Sigmoid colon (tissue), 7 donors: Measurements from ENCODE around the gene PRKG1. TPM values are rescaled to one million over a fixed set of nuclear protein-coding genes. Genes with fewer than 3 reads are reported as not detected.

Source experiments
- DNase-seq: peaks from one replicate; pipeline ENCODE4 v3.0.0-alpha.2; 2019
- H3K27ac ChIP-seq, 4 donors: fragments of 200-600 bp; sonication (generic); one replicate each; pipeline ENCODE4 v1.5.1; 2016 to 2019; ENCODE audit warnings: mild to moderate bottlenecking in 1 of 4
- H3K27me3 ChIP-seq, 3 donors: fragments of 200-600 bp; sonication (generic); one replicate each; pipeline ENCODE4 v1.5.1; 2019; ENCODE audit warnings: mild to moderate bottlenecking in 1 of 3
- H3K36me3 ChIP-seq, 4 donors: fragments of 200-600 bp; sonication (generic); one replicate each; pipeline ENCODE4 v1.5.1; 2016 to 2019
- H3K4me1 ChIP-seq, 4 donors: fragments of 200-600 bp; sonication (generic); one replicate each; pipeline ENCODE4 v1.5.1; 2017 to 2019
- H3K4me3 ChIP-seq, 4 donors: fragments of 200-600 bp; sonication (generic); one replicate each; pipeline ENCODE4 v1.5.1; 2017 to 2019; ENCODE audit warnings: mild to moderate bottlenecking in 2 of 4, moderate library complexity in 1 of 4
- H3K9me3 ChIP-seq, 4 donors: fragments of 200-600 bp in 3 of 4; sonication (generic) in 3 of 4; one replicate each; pipeline versions ENCODE4 v1.5.1 to v1.6.1; 2013 to 2019
- EP300 ChIP-seq, 4 donors: sonication (generic); formaldehyde crosslinking; IDR thresholded peaks; one replicate each; pipeline ENCODE4 v1.6.1; 2017; ENCODE audit warnings: antibody characterized with exemption in 4 of 4
- POLR2A ChIP-seq, 2 donors: fragments of 450-650 bp; IDR thresholded peaks; one replicate each; pipeline ENCODE4 v1.6.1; 2016; ENCODE audit warnings: antibody characterized with exemption in 2 of 2, mild to moderate bottlenecking in 2 of 2, moderate library complexity in 2 of 2
- POLR2AphosphoS5 ChIP-seq, 4 donors: sonication (generic); formaldehyde crosslinking; IDR thresholded peaks; one replicate each; pipeline ENCODE4 v1.6.1; 2017; ENCODE audit warnings: antibody characterized with exemption in 4 of 4
- WGBS, 2 donors: extraction: QIAGEN DNeasy Blood & Tissue Kit; methylation state at CpG; one replicate each; pipeline ENCODE4 v1.1.7; 2013; 5-methylcytosine and 5-hydroxymethylcytosine counted together
- intact Hi-C: fragments of 100-400 bp; cut with DNase I; formaldehyde crosslinking; loops from one replicate; pipeline ENCODE4 v1.15.1; 2023
- polyA plus RNA-seq, 3 donors: library from polyadenylated mRNA; stranded (reverse); fragments of 200-250 nt; gene quantifications; one replicate each; pipeline ENCODE4 v1.2.3, GENCODE V29; 2013
- total RNA-seq, 4 donors: library from RNA; depleted of rRNA; stranded (reverse); fragments of >200 nt; gene quantifications; one replicate each; pipeline ENCODE4 v1.1.0, GENCODE V29; 2016
- TF ChIP-seq, protein P1 (sequence below), 4 experiments: fragments of 450-650 bp in 3 of 4; fragments of 200-600 bp in 1 of 4; IDR thresholded peaks; one replicate each; pipeline ENCODE4 v1.5.1; 2016 to 2019; ENCODE audit warnings: antibody characterized with exemption in 4 of 4, mild to moderate bottlenecking in 3 of 4, moderate library complexity in 2 of 4
- donor health status: healthy with polysubstance abuse.
- donor health status: Bipolar disorder and iron deficiency.
- donor health status: healthy.

PRKG1 gene
- total and polyA plus RNA-seq, 7 donors, result 3.7 to 92.9 (median 60.2) TPM

- Histone ChIP-seq H3K4me3 (no peak overlapping the region), H3K36me3 (no peaks in the 10 kb centered on the region), H3K27ac (no peak overlapping the region), H3K27me3 (no peaks in the 10 kb centered on the region), H3K9me3 (no peaks in the 10 kb centered on the region), H3K4me1 (peaks cover 0 to 27% (median 21%) of the 10 kb centered on the region in 4 donors)
- DNase-seq, result no peak
- 93 to 96% methylated on average over 1 of the region's 1 CpG for WGBS, 2 donors
- intact Hi-C loops, result no loop called here
- TF ChIP-seq POLR2AphosphoS5 (IDR thresholded peaks at IDR 0.05), result no peak
- TF ChIP-seq, protein P1, sequence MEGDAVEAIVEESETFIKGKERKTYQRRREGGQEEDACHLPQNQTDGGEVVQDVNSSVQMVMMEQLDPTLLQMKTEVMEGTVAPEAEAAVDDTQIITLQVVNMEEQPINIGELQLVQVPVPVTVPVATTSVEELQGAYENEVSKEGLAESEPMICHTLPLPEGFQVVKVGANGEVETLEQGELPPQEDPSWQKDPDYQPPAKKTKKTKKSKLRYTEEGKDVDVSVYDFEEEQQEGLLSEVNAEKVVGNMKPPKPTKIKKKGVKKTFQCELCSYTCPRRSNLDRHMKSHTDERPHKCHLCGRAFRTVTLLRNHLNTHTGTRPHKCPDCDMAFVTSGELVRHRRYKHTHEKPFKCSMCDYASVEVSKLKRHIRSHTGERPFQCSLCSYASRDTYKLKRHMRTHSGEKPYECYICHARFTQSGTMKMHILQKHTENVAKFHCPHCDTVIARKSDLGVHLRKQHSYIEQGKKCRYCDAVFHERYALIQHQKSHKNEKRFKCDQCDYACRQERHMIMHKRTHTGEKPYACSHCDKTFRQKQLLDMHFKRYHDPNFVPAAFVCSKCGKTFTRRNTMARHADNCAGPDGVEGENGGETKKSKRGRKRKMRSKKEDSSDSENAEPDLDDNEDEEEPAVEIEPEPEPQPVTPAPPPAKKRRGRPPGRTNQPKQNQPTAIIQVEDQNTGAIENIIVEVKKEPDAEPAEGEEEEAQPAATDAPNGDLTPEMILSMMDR (IDR thresholded peaks at IDR 0.05), result no peak
- TF ChIP-seq POLR2A (IDR thresholded peaks at IDR 0.05), result no peak
- no peak for TF ChIP-seq EP300 (IDR thresholded peaks at IDR 0.05)
Measured at GRCh38 chr10:51502124-51502523, 427.8 kb downstream of the PRKG1 start.

DNA sequence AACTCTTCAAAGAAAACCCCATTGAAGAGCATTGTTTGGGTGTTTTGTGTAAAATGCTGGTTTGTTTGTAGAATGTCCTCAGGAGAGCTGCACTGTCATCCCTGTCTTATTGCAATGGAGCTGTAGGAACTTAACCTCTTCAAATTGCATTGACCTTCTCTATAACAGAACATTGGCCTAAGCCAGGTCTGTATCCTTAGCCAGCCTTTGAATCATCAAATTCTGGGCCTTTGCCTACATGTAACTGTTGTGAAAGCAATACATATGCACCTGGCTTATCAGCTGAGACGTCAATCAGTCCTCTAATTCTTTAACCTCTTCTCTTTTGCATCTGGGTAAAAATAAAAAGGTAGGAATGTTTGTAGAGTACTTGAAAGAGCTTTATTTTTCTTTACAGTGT, 429.1 kb downstream of the PRKG1 start:
- H3K4me1 ChIP-seq, result peaks cover 0 to 27% (median 21%) of the 10 kb centered on the region in 4 donors
- no peaks in the 10 kb centered on the region for H3K27me3 ChIP-seq
- intact Hi-C loops, result no loop called here
- H3K36me3 ChIP-seq, result no peaks in the 10 kb centered on the region
- TF ChIP-seq EP300 (IDR thresholded peaks at IDR 0.05), result no peak
- no peak for TF ChIP-seq POLR2AphosphoS5 (IDR thresholded peaks at IDR 0.05)
- H3K27ac ChIP-seq, result no peak overlapping the region
- H3K9me3 ChIP-seq, result no peaks in the 10 kb centered on the region
- H3K4me3 ChIP-seq, result no peak overlapping the region
- 69 to 80% methylated on average over 1 of the region's 1 CpG for WGBS, 2 donors
- DNase-seq, result no peak

GRCh38 chr10:51507476-51507875, 433.2 kb downstream of the PRKG1 start:
- 95% methylated on average over 3 of the region's 3 CpGs for WGBS, 2 donors
- no peaks in the 10 kb centered on the region for H3K9me3 ChIP-seq
- peaks cover 0 to 5% (median under 1%) of the 10 kb centered on the region in 4 donors for H3K4me1 ChIP-seq
- DNase-seq, result no peak
- H3K27me3 ChIP-seq, result no peaks in the 10 kb centered on the region
- intact Hi-C loops, result no loop called here
- no peak overlapping the region for H3K4me3 ChIP-seq
- H3K36me3 ChIP-seq, result no peaks in the 10 kb centered on the region
- TF ChIP-seq EP300 (IDR thresholded peaks at IDR 0.05), result no peak
- TF ChIP-seq POLR2A (IDR thresholded peaks at IDR 0.05), result no peak
- no peak overlapping the region for H3K27ac ChIP-seq

DNA sequence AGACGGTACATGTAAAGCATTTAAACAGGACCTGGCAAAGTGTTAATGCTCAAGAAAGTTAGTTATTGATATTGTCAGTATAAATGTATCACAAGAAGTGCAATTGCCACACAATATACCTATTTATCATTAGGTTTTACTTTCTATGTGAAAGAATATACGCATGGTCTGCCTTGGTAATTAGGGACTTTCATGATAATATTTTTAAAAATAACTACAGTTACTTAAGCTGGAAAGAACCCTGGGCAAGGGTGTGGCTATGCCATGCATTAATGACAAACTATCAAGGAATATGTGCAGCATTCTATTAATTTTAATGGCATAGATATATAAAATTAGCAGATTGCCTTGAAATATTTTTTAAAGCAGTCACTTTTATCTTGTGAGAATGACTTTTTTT, 433.9 kb downstream of the PRKG1 start:
- Histone ChIP-seq H3K36me3 (no peaks in the 10 kb centered on the region), H3K27me3 (no peaks in the 10 kb centered on the region), H3K9me3 (no peaks in the 10 kb centered on the region), H3K4me3 (no peak overlapping the region), H3K4me1 (peaks cover 0 to 4% (median 0%) of the 10 kb centered on the region in 4 donors), H3K27ac (no peak overlapping the region)
- DNase-seq, result no peak
- intact Hi-C loops, result no loop called here
- no peak for TF ChIP-seq POLR2A (IDR thresholded peaks at IDR 0.05)
- TF ChIP-seq, protein P1 (IDR thresholded peaks at IDR 0.05), result no peak
- no peak for TF ChIP-seq POLR2AphosphoS5 (IDR thresholded peaks at IDR 0.05)
- no peak for TF ChIP-seq EP300 (IDR thresholded peaks at IDR 0.05)
- 95 to 96% methylated on average over 2 of the region's 2 CpGs for WGBS, 2 donors

- Histone ChIP-seq H3K27me3 (no peaks in the 10 kb centered on the region), H3K9me3 (no peaks in the 10 kb centered on the region), H3K4me3 (no peak overlapping the region), H3K4me1 (peaks cover 0 to 10% (median 4%) of the 10 kb centered on the region in 4 donors), H3K36me3 (no peaks in the 10 kb centered on the region), H3K27ac (no peak overlapping the region)
- intact Hi-C loops, result no loop called here
- TF ChIP-seq POLR2A (IDR thresholded peaks at IDR 0.05), result no peak
- no peak for TF ChIP-seq POLR2AphosphoS5 (IDR thresholded peaks at IDR 0.05)
- TF ChIP-seq, protein P1 (IDR thresholded peaks at IDR 0.05), result no peak
- TF ChIP-seq EP300 (IDR thresholded peaks at IDR 0.05), result no peak
- WGBS, 2 donors, result 81 to 87% methylated on average over 2 of the region's 2 CpGs
- no peak for DNase-seq
Measured at GRCh38 chr10:51510231-51510630, 435.9 kb downstream of the PRKG1 start.

DNA sequence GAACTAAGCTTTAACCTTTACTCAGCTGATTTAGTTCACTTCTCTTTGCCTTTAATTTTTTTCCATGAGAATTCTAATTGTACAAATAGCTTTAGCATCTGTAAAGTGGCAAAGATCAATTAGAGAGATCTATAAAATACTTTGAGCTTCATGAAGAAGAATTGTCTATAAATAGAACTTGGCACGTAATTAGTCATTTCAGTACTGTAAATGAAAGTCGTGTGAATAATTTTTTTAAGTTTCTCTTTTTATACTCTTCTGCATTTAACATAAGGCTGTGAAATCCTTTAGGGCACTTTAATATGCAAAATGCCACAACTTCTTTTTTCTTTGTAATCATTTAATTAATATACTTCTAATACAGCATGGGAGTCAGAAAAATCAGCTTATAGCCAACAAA, 447.3 kb downstream of the PRKG1 start:
- WGBS, 2 donors, result 65 to 69% methylated on average over 2 of the region's 2 CpGs
- Histone ChIP-seq H3K27ac (no peak overlapping the region), H3K4me1 (peaks cover 0 to 7% (median 0%) of the 10 kb centered on the region in 4 donors), H3K36me3 (no peaks in the 10 kb centered on the region), H3K4me3 (no peak overlapping the region), H3K27me3 (no peaks in the 10 kb centered on the region), H3K9me3 (no peaks in the 10 kb centered on the region)
- no peak for DNase-seq
- intact Hi-C loops, result no loop called here
- TF ChIP-seq POLR2A (IDR thresholded peaks at IDR 0.05), result no peak
